ENCODE measurements around the gene ARL6IP4. TPM values are rescaled to one million over a fixed set of nuclear protein-coding genes. Genes with fewer than 3 reads are reported as not detected.

The ARL6IP4 gene
- total and polyA plus RNA-seq, 2 donors from 2014 or later, result 168 to 362 TPM

GRCh38 chr12:122995503-122996187 lies 15.2 kb downstream of the ARL6IP4 start:
- no peak for FAIRE-seq
- H3K36me3 ChIP-seq (ENCODE audit: control insufficient read depth in 2 of 3, insufficient read depth in 3 of 3, low read length in 3 of 3), result peaks cover 0 to 1% (median 0%) of the 10 kb centered on the region in 3 donors

GRCh38 chr12:122996188-122996601 lies 15.7 kb downstream of the ARL6IP4 start:
- H3K27me3 ChIP-seq (ENCODE audit: control insufficient read depth, insufficient read depth, low read length), result no peaks in the 10 kb centered on the region
- no peaks in the 10 kb centered on the region for H3K9me3 ChIP-seq (ENCODE audit: control insufficient read depth in 2 of 3, insufficient read depth in 1 of 3, low read length in 3 of 3)
- no peak overlapping the region for H3K9ac ChIP-seq (ENCODE audit: low read length in 3 of 3)
- no peak overlapping the region for H3K4me3 ChIP-seq (ENCODE audit: low read length in 3 of 3)
- H3K36me3 ChIP-seq (ENCODE audit: control insufficient read depth in 2 of 3, insufficient read depth in 3 of 3, low read length in 3 of 3), result peaks cover 0 to 4% (median 0%) of the 10 kb centered on the region in 3 donors
- no peak for TF ChIP-seq CTCF (IDR thresholded peaks at IDR 0.05; ENCODE audit: borderline replicate concordance, extremely low read depth, insufficient read depth)
- H3K27ac ChIP-seq (ENCODE audit: low read depth in 2 of 2, low read length in 2 of 2), result peak overlapping the region; percentile 55 to 67
- FAIRE-seq, result no peak
- H3K4me1 ChIP-seq (ENCODE audit: control insufficient read depth in 2 of 3, insufficient read depth in 2 of 3, low read depth in 1 of 3, low read length in 3 of 3), result peaks cover 0 to 18% (median 0%) of the 10 kb centered on the region in 3 donors
- DNase-seq, result peak in 1 of 5 donors; percentile 30
- intact Hi-C loops (cut with DNase I), result no loop called here

More at GRCh38 chr12:122995503-122996187, 15.2 kb downstream of the ARL6IP4 start:
- H3K9me3 ChIP-seq (ENCODE audit: control insufficient read depth in 2 of 3, insufficient read depth in 1 of 3, low read length in 3 of 3), result no peaks in the 10 kb centered on the region
- intact Hi-C loops (cut with DNase I), result no loop called here
- peak in 2 of 5 donors; percentile 43 to 85 for DNase-seq
- H3K9ac ChIP-seq (ENCODE audit: low read length in 3 of 3), result no peak overlapping the region
- H3K4me1 ChIP-seq (ENCODE audit: control insufficient read depth in 2 of 3, insufficient read depth in 2 of 3, low read depth in 1 of 3, low read length in 3 of 3), result peaks cover 0 to 18% (median 0%) of the 10 kb centered on the region in 3 donors
- H3K27me3 ChIP-seq (ENCODE audit: control insufficient read depth, insufficient read depth, low read length), result no peaks in the 10 kb centered on the region
- H3K4me3 ChIP-seq (ENCODE audit: low read length in 3 of 3), result peak overlapping the region in 1 of 3 donors; percentile 35
- H3K27ac ChIP-seq (ENCODE audit: low read depth in 2 of 2, low read length in 2 of 2), result peak overlapping the region; percentile 55 to 71
- TF ChIP-seq CTCF (IDR thresholded peaks at IDR 0.05; ENCODE audit: borderline replicate concordance, extremely low read depth, insufficient read depth), result no peak

GRCh38 chr12:122996621-122997342 lies 16.3 kb downstream of the ARL6IP4 start:
- H3K4me1 ChIP-seq (ENCODE audit: control insufficient read depth in 2 of 3, insufficient read depth in 2 of 3, low read depth in 1 of 3, low read length in 3 of 3), result peaks cover 0 to 18% (median 0%) of the 10 kb centered on the region in 3 donors
- TF ChIP-seq CTCF (IDR thresholded peaks at IDR 0.05; ENCODE audit: borderline replicate concordance, extremely low read depth, insufficient read depth), result no peak
- peaks cover 0 to 4% (median 0%) of the 10 kb centered on the region in 3 donors for H3K36me3 ChIP-seq (ENCODE audit: control insufficient read depth in 2 of 3, insufficient read depth in 3 of 3, low read length in 3 of 3)
- no peaks in the 10 kb centered on the region for H3K27me3 ChIP-seq (ENCODE audit: control insufficient read depth, insufficient read depth, low read length)
- no peak overlapping the region for H3K9ac ChIP-seq (ENCODE audit: low read length in 3 of 3)
- peak overlapping the region; percentile 2 to 67 for H3K27ac ChIP-seq (ENCODE audit: low read depth in 2 of 2, low read length in 2 of 2)
- FAIRE-seq (no peak), DNase-seq (peak in 1 of 5 donors; percentile 32)
- no peak overlapping the region for H3K4me3 ChIP-seq (ENCODE audit: low read length in 3 of 3)
- no peaks in the 10 kb centered on the region for H3K9me3 ChIP-seq (ENCODE audit: control insufficient read depth in 2 of 3, insufficient read depth in 1 of 3, low read length in 3 of 3)
- intact Hi-C loops (cut with DNase I), result no loop called here
